ENCODE data around the gene DROSHA.
"Not testable (repeated sequence)": the region's sequence is repeated elsewhere in the genome, so short reads cannot be mapped to it uniquely, and the experiment has no call there.

Gene DROSHA

GRCh38 chr5:31531888-31532547 is at the start of gene DROSHA, which contains the start of gene C5orf22:
Gene DROSHA (minus strand): TSS chr5:31532093. CDS start chr5:31529059, 3,034 bp downstream.
Gene C5orf22 (plus strand): TSS chr5:31532301. CDS start chr5:31532393, 92 bp downstream.
- DNase-seq (ENCODE audit: low read depth in 3 of 3, low spot score in 1 of 3): peak; percentile 67 to 84 (median 80)

DNA sequence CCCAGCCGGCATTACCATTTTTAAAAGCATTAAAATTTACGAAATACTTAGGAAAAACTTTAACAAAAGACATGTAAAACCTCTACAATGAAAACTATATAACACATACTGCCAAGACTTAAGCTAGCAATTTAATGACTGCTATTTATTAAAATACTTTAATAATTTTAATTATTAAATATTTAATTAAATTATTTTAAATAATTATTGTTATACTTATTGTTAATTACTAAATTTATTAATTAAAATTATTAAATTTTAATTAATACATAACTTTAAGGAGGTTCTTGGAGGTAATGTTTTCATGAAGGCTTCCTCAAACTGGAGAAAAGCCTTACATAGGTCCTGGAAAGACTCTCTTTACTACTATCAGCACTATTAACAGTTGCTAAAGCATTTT is 47.7 kb upstream of the DROSHA start:
- DNase-seq (ENCODE audit: low read depth in 3 of 3, low spot score in 1 of 3): no peak

DNA sequence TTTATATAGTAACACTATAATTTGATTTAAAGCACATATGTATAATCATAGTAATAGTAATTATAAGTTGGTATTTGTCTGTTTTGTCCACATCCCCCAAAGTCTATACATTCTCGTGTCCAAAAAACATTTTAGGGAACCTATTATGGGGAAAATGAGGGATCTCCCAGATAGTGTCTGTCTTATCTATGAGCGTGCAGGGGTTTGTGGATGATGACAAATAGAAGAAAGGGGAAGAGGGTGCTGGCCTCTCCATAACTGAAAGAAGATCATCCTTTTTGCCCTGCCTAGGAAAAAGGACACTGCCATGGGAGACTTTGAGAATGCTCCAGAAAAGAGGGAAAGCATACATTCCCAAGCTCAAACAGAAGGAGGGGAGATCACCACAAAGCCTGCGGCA is 45.5 kb upstream of the DROSHA start:
- no peak for DNase-seq (ENCODE audit: low read depth in 3 of 3, low spot score in 1 of 3)

GRCh38 chr5:31574772-31575171 is 42.9 kb upstream of the DROSHA start:
- DNase-seq (ENCODE audit: low read depth in 3 of 3, low spot score in 1 of 3): no peak

- no peak for DNase-seq (ENCODE audit: low read depth in 3 of 3, low spot score in 1 of 3)
Measured at GRCh38 chr5:31573494-31574142, 41.7 kb upstream of the DROSHA start.

DNA sequence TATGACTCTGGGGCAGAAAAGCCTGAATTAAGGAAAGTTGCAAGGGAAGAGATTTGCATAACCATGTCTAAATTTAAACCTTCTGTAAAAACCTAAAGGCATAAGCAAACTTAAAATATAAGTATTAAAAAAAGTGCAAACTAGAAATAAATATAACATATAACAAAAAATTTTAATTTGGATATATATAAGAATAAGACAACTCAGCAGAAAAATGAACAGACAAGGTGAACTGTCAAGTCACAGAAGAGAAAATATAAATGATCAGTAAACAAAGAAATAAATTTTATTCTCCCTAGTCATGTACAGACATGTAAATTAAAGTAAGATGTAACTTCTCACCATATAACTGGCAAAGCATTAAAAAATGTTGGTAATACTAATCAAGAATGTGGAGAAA is 37.2 kb upstream of the DROSHA start:
- DNase-seq (ENCODE audit: low read depth in 3 of 3, low spot score in 1 of 3): no peak

- no peak for DNase-seq (ENCODE audit: low read depth in 3 of 3, low spot score in 1 of 3)
Measured at GRCh38 chr5:31568302-31568835, 36.5 kb upstream of the DROSHA start.

GRCh38 chr5:31566362-31566761 is 34.5 kb upstream of the DROSHA start:
- DNase-seq (ENCODE audit: low read depth in 3 of 3, low spot score in 1 of 3): not testable (repeated sequence)

- no peak for DNase-seq (ENCODE audit: low read depth in 3 of 3, low spot score in 1 of 3)
Measured at GRCh38 chr5:31563216-31563615, 31.3 kb upstream of the DROSHA start.

- no peak for DNase-seq (ENCODE audit: low read depth in 3 of 3, low spot score in 1 of 3)
Measured at GRCh38 chr5:31561946-31562345, 30.1 kb upstream of the DROSHA start.

GRCh38 chr5:31559942-31560341 is 28.0 kb upstream of the DROSHA start:
- no peak for DNase-seq (ENCODE audit: low read depth in 3 of 3, low spot score in 1 of 3)

DNA sequence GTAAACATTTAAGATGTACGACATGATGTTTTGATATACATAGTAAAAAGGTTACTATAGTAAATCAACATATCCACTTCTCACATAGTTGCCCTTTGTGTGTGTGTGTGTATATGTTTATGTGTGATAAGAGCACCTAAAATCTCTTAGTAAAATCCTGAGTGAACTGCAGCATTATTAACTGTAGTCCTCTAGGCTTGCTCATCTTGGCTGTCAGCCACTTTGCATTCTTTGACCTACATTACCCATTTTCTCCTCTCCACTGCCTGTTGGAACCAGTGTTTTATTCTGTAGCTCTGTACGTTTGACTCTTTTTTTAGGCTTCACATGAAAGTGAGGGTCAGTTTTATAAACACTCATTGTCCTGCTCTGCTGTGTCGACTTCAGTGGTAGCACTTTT is 24.6 kb upstream of the DROSHA start:
- no peak for DNase-seq (ENCODE audit: low read depth in 3 of 3, low spot score in 1 of 3)

DNA sequence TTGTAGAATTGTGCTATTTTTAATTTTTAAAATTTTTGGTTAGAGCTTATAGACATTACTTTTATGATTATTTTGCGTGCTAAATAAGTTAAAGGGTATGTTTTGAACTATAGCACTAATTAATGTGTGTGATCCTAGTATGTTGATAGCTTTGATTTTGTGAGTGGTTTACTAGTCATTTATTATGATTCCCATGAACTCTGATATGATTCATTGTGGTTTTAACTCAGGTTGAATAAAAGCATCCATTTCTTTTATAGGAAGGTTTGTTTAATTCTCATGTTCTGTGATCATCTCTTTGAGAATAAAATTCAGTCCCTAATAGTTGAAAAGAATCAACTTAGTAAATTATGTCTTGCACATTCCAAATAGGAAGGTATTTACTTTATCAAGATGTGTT is 22.7 kb upstream of the DROSHA start:
- no peak for DNase-seq (ENCODE audit: low read depth in 3 of 3, low spot score in 1 of 3)

DNA sequence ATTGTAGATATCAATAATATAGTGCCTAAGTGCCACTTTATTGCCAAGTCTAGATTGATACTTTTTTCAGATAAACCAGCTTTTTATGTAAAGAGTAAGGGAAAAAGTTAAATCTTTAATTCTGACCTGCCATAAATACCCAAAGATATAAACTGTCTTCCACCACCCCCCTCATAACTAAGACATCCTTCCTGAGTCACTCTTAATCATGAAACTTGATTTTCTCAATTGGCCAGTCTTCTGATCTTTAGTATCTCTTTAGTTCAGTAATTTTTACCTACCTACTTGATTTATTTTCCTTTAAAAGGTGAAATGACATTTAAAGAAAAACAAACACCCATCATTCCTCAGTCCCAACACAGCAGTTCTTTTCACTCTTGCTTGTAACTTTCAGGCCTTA is 22.0 kb upstream of the DROSHA start:
- DNase-seq (ENCODE audit: low read depth in 3 of 3, low spot score in 1 of 3): no peak

DNA sequence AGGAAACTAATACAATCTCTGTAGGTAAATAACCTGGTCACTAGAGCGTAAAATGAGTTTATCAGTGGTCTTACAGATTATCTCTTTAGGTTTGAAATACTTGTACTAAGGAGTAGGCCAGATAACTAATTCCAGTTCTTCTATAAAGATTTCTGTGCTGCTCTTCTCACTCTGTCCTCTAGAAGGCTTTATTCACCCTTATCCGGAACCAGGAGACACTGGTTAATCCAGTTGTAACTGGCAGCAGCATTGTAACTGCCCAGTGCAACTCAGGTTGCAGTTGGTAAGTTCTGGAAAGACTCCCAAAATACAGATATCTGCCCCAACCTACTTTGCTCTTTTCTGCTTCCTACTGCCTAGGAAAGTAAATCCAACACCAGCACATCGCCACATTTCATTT is 20.0 kb upstream of the DROSHA start:
- no peak for DNase-seq (ENCODE audit: low read depth in 3 of 3, low spot score in 1 of 3)

DNA sequence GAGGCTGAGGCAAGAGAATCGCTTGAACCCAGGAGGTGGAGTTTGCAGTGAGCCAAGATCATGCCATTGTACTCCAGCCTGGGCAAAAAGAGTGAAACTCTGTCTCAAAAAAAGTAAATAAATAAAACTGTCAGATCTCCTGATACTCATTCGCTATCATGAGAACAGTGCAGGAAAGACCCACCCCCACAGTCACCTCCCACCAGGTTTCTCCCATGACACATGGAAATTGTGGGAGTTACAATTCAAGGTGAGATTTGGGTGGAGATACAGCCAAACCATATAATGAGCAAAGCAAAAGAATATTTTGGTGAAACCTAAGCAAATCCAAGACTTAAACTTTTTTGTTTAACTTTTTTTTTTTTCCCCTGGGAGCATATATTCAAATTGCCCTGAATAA is 17.2 kb upstream of the DROSHA start:
- not testable (repeated sequence) for DNase-seq (ENCODE audit: low read depth in 3 of 3, low spot score in 1 of 3)

- DNase-seq (ENCODE audit: low read depth in 3 of 3, low spot score in 1 of 3): no peak
Measured at GRCh38 chr5:31537851-31538250, 6.0 kb upstream of the DROSHA start.

DNA sequence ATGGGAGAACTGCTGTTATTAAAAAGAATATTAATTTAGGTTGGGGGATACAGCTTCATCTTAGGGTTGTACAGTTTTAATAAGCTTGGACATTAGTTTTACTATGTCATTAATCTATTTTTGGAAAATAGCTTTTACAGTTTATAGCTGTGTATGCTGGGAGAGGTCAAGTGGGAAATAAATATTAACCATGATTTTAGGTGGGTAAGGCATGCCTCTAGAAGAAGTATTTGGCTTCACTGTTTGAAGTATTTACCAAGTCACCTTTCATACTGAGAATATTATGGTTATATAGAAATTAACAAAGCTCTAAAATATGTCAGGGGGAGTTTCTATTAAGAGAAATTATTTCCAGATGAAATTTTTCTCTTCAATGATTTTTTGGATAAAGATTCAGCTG is 5.5 kb upstream of the DROSHA start:
- DNase-seq (ENCODE audit: low read depth in 3 of 3, low spot score in 1 of 3): no peak

DNA sequence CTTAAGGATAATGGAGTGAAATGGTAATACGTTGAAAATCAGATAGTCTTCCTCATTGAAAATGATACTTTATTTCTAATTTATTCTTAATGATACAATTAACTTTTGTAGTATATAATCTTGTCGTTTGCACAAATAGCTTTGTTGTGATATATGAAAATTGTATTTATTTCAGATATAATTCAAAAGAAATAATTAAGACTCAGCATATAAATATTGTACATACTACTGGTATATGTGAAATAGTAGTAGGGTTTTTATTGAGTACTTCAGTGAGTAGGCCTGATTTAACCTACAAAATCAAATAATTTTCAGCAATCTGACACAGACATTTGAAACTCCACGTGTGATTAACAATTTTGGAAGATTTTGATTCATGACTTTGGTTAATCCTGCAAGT is 5.0 kb upstream of the DROSHA start:
- DNase-seq (ENCODE audit: low read depth in 3 of 3, low spot score in 1 of 3): no peak

DNA sequence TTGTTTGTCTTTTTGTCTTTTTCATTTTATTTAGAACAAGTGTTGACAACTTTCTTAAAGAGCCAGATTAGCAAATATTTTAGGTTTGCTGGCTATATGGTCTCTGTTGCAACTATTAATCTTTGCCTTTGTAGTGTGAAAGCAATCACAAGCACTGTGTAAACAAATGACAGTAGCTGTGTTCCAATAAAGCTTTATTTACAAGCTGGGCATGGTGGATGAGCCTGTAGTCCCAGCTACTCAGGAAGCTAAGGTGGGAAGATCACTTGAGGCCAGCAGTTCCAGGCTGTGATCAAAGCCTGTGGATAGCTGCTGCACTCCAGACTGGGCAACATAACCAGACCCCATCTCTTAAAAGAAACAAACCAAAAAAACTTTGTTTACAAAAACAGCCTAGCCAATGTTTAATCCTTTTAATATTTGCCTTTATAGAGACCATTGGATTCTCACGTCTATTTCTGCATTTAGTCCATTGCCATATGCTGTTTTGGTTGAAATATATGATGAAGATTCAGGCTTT is 2.7 kb upstream of the DROSHA start:
- DNase-seq (ENCODE audit: low read depth in 3 of 3, low spot score in 1 of 3): no peak

GRCh38 chr5:31531543-31531887 is 378 bp downstream of the DROSHA start:
- DNase-seq (ENCODE audit: low read depth in 3 of 3, low spot score in 1 of 3): no peak

DNA sequence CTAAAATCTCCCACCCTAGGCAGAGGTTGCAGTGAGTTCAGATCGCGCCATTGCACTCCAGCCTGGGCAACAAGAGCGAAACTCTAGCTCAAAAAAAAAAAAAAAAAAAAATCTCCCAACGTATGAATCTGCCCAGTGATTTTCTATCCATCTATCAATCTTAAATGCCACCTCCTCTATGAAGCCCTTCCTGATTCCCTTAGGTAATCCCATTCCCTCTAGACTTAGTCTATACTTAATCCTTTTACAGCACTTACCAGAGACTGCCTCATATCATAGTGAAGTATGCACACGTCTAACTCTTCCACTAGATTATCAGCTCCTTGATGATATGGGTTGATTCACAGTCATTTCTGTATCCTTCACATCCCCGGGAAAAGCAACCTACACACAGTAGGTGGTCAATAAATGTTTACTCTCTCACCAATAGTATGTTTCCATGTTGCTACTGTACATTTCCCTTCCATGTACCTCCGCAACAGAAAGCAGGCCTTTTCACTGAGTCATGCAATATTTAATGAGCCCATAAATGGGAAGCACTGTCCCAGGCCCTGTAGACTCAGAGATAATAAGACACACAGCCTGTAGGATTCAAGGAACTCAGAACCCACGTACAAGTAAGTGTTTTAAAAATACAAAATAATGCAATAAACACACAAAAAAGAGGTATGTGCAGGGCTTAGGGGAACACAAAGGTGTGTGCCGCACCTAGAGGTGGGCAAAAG is 1.2 kb downstream of the DROSHA start:
- DNase-seq (ENCODE audit: low read depth in 3 of 3, low spot score in 1 of 3): no peak
